Testis (tissue), 3 donors: ENCODE measurements around the gene LRP1. TPM values are rescaled to one million over a fixed set of nuclear protein-coding genes. Genes with fewer than 3 reads are reported as not detected.

ENCODE experiments used
- DNase-seq: peaks from one replicate; pipeline ENCODE4 v3.0.0-alpha.2; 2019
- H3K27ac ChIP-seq, 2 donors: fragments of 200-600 bp; sonication (generic); one replicate each; pipeline ENCODE4 v1.5.1; 2019
- H3K27me3 ChIP-seq: fragments of 200-600 bp; sonication (generic); one replicate; pipeline ENCODE4 v1.5.1; 2019
- H3K36me3 ChIP-seq: fragments of 200-600 bp; sonication (generic); one replicate; pipeline ENCODE4 v1.5.1; 2017; ENCODE audit warnings: low read depth; ENCODE audit errors: missing control alignments
- H3K4me1 ChIP-seq: fragments of 200-600 bp; sonication (generic); one replicate; pipeline ENCODE4 v1.5.1; 2019
- H3K4me3 ChIP-seq, 2 donors: fragments of 200-600 bp; sonication (generic); one replicate each; pipeline ENCODE4 v1.5.1; 2017 to 2019
- H3K9me3 ChIP-seq: fragments of 200-600 bp; sonication (generic); one replicate; pipeline ENCODE4 v1.5.1; 2017
- CTCF ChIP-seq, 3 experiments: fragments of 450-650 bp in 2 of 3; fragments of 200-600 bp in 1 of 3; sonication (generic) in 1 of 3; IDR thresholded peaks; one replicate each; pipeline ENCODE4 v1.5.1; 2016 to 2019; ENCODE audit warnings: antibody characterized with exemption in 3 of 3, mild to moderate bottlenecking in 2 of 3, moderate library complexity in 1 of 3
- POLR2A ChIP-seq: fragments of 450-650 bp; IDR thresholded peaks from one replicate; pipeline ENCODE4 v1.6.1; 2017; ENCODE audit warnings: antibody characterized with exemption, mild to moderate bottlenecking, moderate library complexity
- WGBS, 2 donors: methylation state at CpG; one replicate each; pipeline ENCODE4 v1.1.5; 2018; 5-methylcytosine and 5-hydroxymethylcytosine counted together
- intact Hi-C: fragments of 100-400 bp; cut with DNase I; formaldehyde crosslinking; loops from one replicate; pipeline ENCODE4 v1.15.1; 2023; ENCODE audit warnings: low total_unique reads
- polyA plus RNA-seq: library from polyadenylated mRNA; stranded (reverse); fragments of 350-450 nt; fragmentation: Illumina TruSeq; extraction: RNeasy Lipid Tissue Mini Kit (QIAGEN cat#74804); gene quantifications from one replicate; pipeline ENCODE4 v1.2.3, GENCODE V29; 2014; ENCODE audit warnings: low read depth, low replicate concordance; ENCODE audit not compliant: insufficient read depth
- total RNA-seq, 2 donors: library from RNA; depleted of rRNA; stranded (reverse); fragments of >200 nt; gene quantifications; one replicate each; pipeline ENCODE4 v1.2.3, GENCODE V29; 2016

LRP1 gene
- total and polyA plus RNA-seq, 3 donors from 2014 or later, result 82.4 to 200 (median 135) TPM

- TF ChIP-seq CTCF (IDR thresholded peaks at IDR 0.05), result no peak
- no peak for TF ChIP-seq POLR2A
- intact Hi-C loops, result no loop called here
- peak overlapping the region; percentile 65 to 92 for H3K4me3 ChIP-seq
- H3K4me1 ChIP-seq, result peaks cover 59% of the 10 kb centered on the region
- H3K9me3 ChIP-seq, result no peaks in the 10 kb centered on the region
- no peaks in the 10 kb centered on the region for H3K36me3 ChIP-seq
- H3K27me3 ChIP-seq, result no peaks in the 10 kb centered on the region
- no peak for DNase-seq
- peak overlapping the region; percentile 98 to 99 for H3K27ac ChIP-seq
Observed at GRCh38 chr12:57129889-57130288, 1.6 kb downstream of the LRP1 start.

GRCh38 chr12:57130941-57131340 is 2.7 kb downstream of the LRP1 start:
- peaks cover 70% of the 10 kb centered on the region for H3K4me1 ChIP-seq
- no peaks in the 10 kb centered on the region for H3K27me3 ChIP-seq
- TF ChIP-seq POLR2A, result no peak
- no peak for TF ChIP-seq CTCF (IDR thresholded peaks at IDR 0.05)
- no peak for DNase-seq
- no peaks in the 10 kb centered on the region for H3K36me3 ChIP-seq
- intact Hi-C loops, result no loop called here
- 44 to 47% methylated on average over 2 of the region's 2 CpGs for WGBS, 2 donors
- H3K27ac ChIP-seq, result peak overlapping the region; percentile 98 to 99
- no peak overlapping the region for H3K4me3 ChIP-seq
- no peaks in the 10 kb centered on the region for H3K9me3 ChIP-seq

- H3K4me1 ChIP-seq, result peaks cover 70% of the 10 kb centered on the region
- H3K27ac ChIP-seq, result peak overlapping the region; percentile 60 to 98
- 42 to 49% methylated on average over 9 of the region's 9 CpGs for WGBS, 2 donors
- intact Hi-C loops, result no loop called here
- TF ChIP-seq POLR2A (no peak), CTCF (IDR thresholded peaks at IDR 0.05) (no peak)
- no peaks in the 10 kb centered on the region for H3K36me3 ChIP-seq
- no peak for DNase-seq
- H3K9me3 ChIP-seq, result no peaks in the 10 kb centered on the region
- no peak overlapping the region for H3K4me3 ChIP-seq
- H3K27me3 ChIP-seq, result no peaks in the 10 kb centered on the region
Observed at GRCh38 chr12:57131896-57132744, 3.8 kb downstream of the LRP1 start.

- no peaks in the 10 kb centered on the region for H3K9me3 ChIP-seq
- peak overlapping the region; percentile 60 to 98 for H3K27ac ChIP-seq
- no peak for TF ChIP-seq CTCF (IDR thresholded peaks at IDR 0.05)
- no peaks in the 10 kb centered on the region for H3K27me3 ChIP-seq
- 38 to 45% methylated on average over 4 of the region's 4 CpGs for WGBS, 2 donors
- intact Hi-C loops, result no loop called here
- no peak for DNase-seq
- H3K4me3 ChIP-seq, result no peak overlapping the region
- H3K4me1 ChIP-seq, result peaks cover 76% of the 10 kb centered on the region
- H3K36me3 ChIP-seq, result no peaks in the 10 kb centered on the region
Observed at GRCh38 chr12:57133013-57133569, 4.8 kb downstream of the LRP1 start.

GRCh38 chr12:57133916-57134315 is 5.6 kb downstream of the LRP1 start:
- Histone ChIP-seq H3K27me3 (no peaks in the 10 kb centered on the region), H3K9me3 (no peaks in the 10 kb centered on the region), H3K4me3 (no peak overlapping the region), H3K36me3 (no peaks in the 10 kb centered on the region), H3K4me1 (peaks cover 82% of the 10 kb centered on the region), H3K27ac (peak overlapping the region; percentile 18 to 98)
- 53 to 55% methylated on average over 6 of the region's 6 CpGs for WGBS, 2 donors
- no peak for TF ChIP-seq POLR2A
- intact Hi-C loops, result no loop called here
- DNase-seq, result no peak
